OCI-LY3 (cell line): ENCODE results near the gene SELENOW.

ENCODE experiments used
- EZH2phosphoT487 ChIP-seq: fragments of 200-600 bp; shearing (Covaris generic); IDR thresholded peaks from 2 replicates; pipeline ENCODE4 v1.6.1; 2018; ENCODE audit warnings: antibody characterized with exemption, mixed run types, low read depth
- TF ChIP-seq, protein P1 (sequence below): fragments of 200-600, 300-600 bp; sonication (generic); IDR thresholded peaks from 2 replicates; pipeline ENCODE4 v1.5.1; 2014; ENCODE audit warnings: antibody characterized with exemption, low read length, low read depth

DNA sequence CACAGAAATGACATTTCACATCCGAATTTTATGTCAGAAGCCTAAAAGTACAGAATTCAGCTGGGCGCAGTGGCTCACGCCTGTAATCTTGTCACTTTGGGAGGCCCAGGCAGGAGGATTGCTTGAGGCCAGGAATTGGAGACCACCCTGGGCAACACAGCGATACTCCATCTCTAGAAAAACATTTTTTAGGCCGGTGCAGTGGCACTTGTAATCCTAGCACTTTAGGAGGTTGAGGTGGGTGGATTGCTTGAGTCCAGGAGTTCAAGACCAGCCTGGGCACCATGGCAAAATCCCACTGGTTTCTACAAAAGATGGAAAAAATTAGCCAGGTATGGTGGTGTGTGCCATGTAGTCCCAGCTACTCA lies 17.9 kb upstream of the SELENOW start:
- TF ChIP-seq, protein P1, sequence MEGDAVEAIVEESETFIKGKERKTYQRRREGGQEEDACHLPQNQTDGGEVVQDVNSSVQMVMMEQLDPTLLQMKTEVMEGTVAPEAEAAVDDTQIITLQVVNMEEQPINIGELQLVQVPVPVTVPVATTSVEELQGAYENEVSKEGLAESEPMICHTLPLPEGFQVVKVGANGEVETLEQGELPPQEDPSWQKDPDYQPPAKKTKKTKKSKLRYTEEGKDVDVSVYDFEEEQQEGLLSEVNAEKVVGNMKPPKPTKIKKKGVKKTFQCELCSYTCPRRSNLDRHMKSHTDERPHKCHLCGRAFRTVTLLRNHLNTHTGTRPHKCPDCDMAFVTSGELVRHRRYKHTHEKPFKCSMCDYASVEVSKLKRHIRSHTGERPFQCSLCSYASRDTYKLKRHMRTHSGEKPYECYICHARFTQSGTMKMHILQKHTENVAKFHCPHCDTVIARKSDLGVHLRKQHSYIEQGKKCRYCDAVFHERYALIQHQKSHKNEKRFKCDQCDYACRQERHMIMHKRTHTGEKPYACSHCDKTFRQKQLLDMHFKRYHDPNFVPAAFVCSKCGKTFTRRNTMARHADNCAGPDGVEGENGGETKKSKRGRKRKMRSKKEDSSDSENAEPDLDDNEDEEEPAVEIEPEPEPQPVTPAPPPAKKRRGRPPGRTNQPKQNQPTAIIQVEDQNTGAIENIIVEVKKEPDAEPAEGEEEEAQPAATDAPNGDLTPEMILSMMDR: no peak
- no peak for TF ChIP-seq EZH2phosphoT487
